ENCODE measurements around the gene OSBPL8. TPM values are rescaled to one million over a fixed set of nuclear protein-coding genes. Genes with fewer than 3 reads are reported as not detected.
A peak's percentile ranks its signal among the peaks of the same experiment; 100 is the strongest.

OSBPL8 gene
- total and polyA plus RNA-seq, 9 of the 15 experiments (the other 6 are each of a cell fraction or from before 2014, with no cell fraction given), result 17.4 to 82.7 (median 42.8) TPM

GRCh38 chr12:76559400-76560085 is at the start of gene OSBPL8 (continued):
- no peak for TF ChIP-seq CREB5 (CRISPR knock-in tag; IDR thresholded peaks at IDR 0.05)
- TF ChIP-seq KLF6 (CRISPR knock-in tag; IDR thresholded peaks at IDR 0.05; ENCODE audit: borderline replicate concordance), result no peak; the same call in 1 of the 2 replicates
- no peak for TF ChIP-seq CHCHD3 (CRISPR knock-in tag; IDR thresholded peaks at IDR 0.05)
- no peak for TF ChIP-seq KLF10 (CRISPR knock-in tag; IDR thresholded peaks at IDR 0.05)
- TF ChIP-seq MTF1 (CRISPR knock-in tag; IDR thresholded peaks at IDR 0.05; ENCODE audit: borderline replicate concordance), result no peak
- peak; percentile 56; the same call in 1 of the 2 replicates for TF ChIP-seq ZBTB7A (IDR thresholded peaks at IDR 0.05; ENCODE audit: borderline replicate concordance, control insufficient read depth, low read depth, low read length)
- TF ChIP-seq SMARCC2 (IDR thresholded peaks at IDR 0.05; ENCODE audit: low read depth), result no peak
- no peak for TF ChIP-seq ZNF311 (CRISPR knock-in tag; IDR thresholded peaks at IDR 0.05)
- TF ChIP-seq EP400 (IDR thresholded peaks at IDR 0.05), result peak; percentile 66
- peak; percentile 94 for TF ChIP-seq KDM5B (IDR thresholded peaks at IDR 0.05; ENCODE audit: insufficient replicate concordance, low read depth, low read length)
- peak in 1 of 2 experiments; percentile 29; a peak in 1 of 4 replicates for TF ChIP-seq HDAC1 (IDR thresholded peaks at IDR 0.05)
- no peak for TF ChIP-seq EHMT2 (IDR thresholded peaks at IDR 0.05)
- no peak for TF ChIP-seq SMARCA5 (IDR thresholded peaks at IDR 0.05)
- TF ChIP-seq, protein P1, sequence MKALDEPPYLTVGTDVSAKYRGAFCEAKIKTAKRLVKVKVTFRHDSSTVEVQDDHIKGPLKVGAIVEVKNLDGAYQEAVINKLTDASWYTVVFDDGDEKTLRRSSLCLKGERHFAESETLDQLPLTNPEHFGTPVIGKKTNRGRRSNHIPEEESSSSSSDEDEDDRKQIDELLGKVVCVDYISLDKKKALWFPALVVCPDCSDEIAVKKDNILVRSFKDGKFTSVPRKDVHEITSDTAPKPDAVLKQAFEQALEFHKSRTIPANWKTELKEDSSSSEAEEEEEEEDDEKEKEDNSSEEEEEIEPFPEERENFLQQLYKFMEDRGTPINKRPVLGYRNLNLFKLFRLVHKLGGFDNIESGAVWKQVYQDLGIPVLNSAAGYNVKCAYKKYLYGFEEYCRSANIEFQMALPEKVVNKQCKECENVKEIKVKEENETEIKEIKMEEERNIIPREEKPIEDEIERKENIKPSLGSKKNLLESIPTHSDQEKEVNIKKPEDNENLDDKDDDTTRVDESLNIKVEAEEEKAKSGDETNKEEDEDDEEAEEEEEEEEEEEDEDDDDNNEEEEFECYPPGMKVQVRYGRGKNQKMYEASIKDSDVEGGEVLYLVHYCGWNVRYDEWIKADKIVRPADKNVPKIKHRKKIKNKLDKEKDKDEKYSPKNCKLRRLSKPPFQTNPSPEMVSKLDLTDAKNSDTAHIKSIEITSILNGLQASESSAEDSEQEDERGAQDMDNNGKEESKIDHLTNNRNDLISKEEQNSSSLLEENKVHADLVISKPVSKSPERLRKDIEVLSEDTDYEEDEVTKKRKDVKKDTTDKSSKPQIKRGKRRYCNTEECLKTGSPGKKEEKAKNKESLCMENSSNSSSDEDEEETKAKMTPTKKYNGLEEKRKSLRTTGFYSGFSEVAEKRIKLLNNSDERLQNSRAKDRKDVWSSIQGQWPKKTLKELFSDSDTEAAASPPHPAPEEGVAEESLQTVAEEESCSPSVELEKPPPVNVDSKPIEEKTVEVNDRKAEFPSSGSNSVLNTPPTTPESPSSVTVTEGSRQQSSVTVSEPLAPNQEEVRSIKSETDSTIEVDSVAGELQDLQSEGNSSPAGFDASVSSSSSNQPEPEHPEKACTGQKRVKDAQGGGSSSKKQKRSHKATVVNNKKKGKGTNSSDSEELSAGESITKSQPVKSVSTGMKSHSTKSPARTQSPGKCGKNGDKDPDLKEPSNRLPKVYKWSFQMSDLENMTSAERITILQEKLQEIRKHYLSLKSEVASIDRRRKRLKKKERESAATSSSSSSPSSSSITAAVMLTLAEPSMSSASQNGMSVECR (CRISPR knock-in tag; IDR thresholded peaks at IDR 0.05), result peak; percentile 85; the same call in 1 of the 2 replicates
- no peak for TF ChIP-seq TCFL5 (CRISPR knock-in tag; conservative IDR thresholded peaks at IDR 0.05)
- no peak for TF ChIP-seq FOXJ2 (tag; IDR thresholded peaks at IDR 0.05)
- TF ChIP-seq NBN (IDR thresholded peaks at IDR 0.05; ENCODE audit: low read depth), result no peak
- no peak; the same call in 1 of the 2 replicates for TF ChIP-seq E2F1 (CRISPR knock-in tag; IDR thresholded peaks at IDR 0.05)
- no peak for TF ChIP-seq PCBP1 (IDR thresholded peaks at IDR 0.05; ENCODE audit: low read depth, low read length, poor library complexity, severe bottlenecking)
- no peak for TF ChIP-seq ZNF232 (CRISPR knock-in tag; IDR thresholded peaks at IDR 0.05)
- TF ChIP-seq PTBP1 (IDR thresholded peaks at IDR 0.05; ENCODE audit: low read depth, low read length), result no peak
